ENCODE results near the gene NOD2. TPM values are rescaled to one million over a fixed set of nuclear protein-coding genes. Genes with fewer than 3 reads are reported as not detected.
A peak's percentile ranks its signal among the peaks of the same experiment; 100 is the strongest.

NOD2 gene
- total and polyA plus RNA-seq, 2 of the 13 experiments (the other 11 are each of a cell fraction or from before 2014, with no cell fraction given), result 0.27 to 0.81 TPM

- 0 out of 2 replicates have a peak, but pooled peaks have one; percentile 47 for TF ChIP-seq ZBTB43 (CRISPR knock-in tag; conservative IDR thresholded peaks at IDR 0.05)
- peak; percentile 28; the same call in 1 of the 2 replicates for TF ChIP-seq ZNF609 (CRISPR knock-in tag; IDR thresholded peaks at IDR 0.05; ENCODE audit: borderline replicate concordance)
- TF ChIP-seq TBP (CRISPR knock-in tag; IDR thresholded peaks at IDR 0.05), result no peak
- no peak for TF ChIP-seq MTF2 (CRISPR knock-in tag; IDR thresholded peaks at IDR 0.05; ENCODE audit: borderline replicate concordance)
- TF ChIP-seq SP1 (IDR thresholded peaks at IDR 0.05), result no peak
- 0 out of 2 replicates have a peak, but pooled peaks have one; percentile 37 for TF ChIP-seq SP1 (CRISPR knock-in tag; IDR thresholded peaks at IDR 0.05)
- 0 out of 4 replicates have a peak, but pooled peaks of 1 of the 2 experiments have one; percentile 23 for TF ChIP-seq HMGXB4 (CRISPR knock-in tag; IDR thresholded peaks at IDR 0.05; ENCODE audit: borderline replicate concordance in 1 of 2, low read depth in 1 of 2)
- TF ChIP-seq ZNF619 (CRISPR knock-in tag; IDR thresholded peaks at IDR 0.05), result no peak
- 0 out of 2 replicates have a peak, but pooled peaks have one; percentile 11 for TF ChIP-seq ATF2 (CRISPR knock-in tag; IDR thresholded peaks at IDR 0.05)
- no peak for TF ChIP-seq HNRNPLL (IDR thresholded peaks at IDR 0.05; ENCODE audit: low read depth, low read length, poor library complexity, severe bottlenecking)
- no peak for TF ChIP-seq ZKSCAN5 (CRISPR knock-in tag; IDR thresholded peaks at IDR 0.05)
- no peak for TF ChIP-seq ZC3H4 (CRISPR knock-in tag; IDR thresholded peaks at IDR 0.05; ENCODE audit: borderline replicate concordance)
- TF ChIP-seq NR2F1 (CRISPR knock-in tag; IDR thresholded peaks at IDR 0.05), result no peak
- TF ChIP-seq ZSCAN22 (CRISPR knock-in tag; IDR thresholded peaks at IDR 0.05), result no peak
- no peak for TF ChIP-seq ZIK1 (CRISPR knock-in tag; IDR thresholded peaks at IDR 0.05; ENCODE audit: borderline replicate concordance, low read depth)
- no peak for TF ChIP-seq ZEB1 (IDR thresholded peaks at IDR 0.05; ENCODE audit: insufficient replicate concordance, low read depth)
- TF ChIP-seq KDM5B (CRISPR knock-in tag; IDR thresholded peaks at IDR 0.05; ENCODE audit: borderline replicate concordance), result 0 out of 2 replicates have a peak, but pooled peaks have one; percentile 8
- no peak for TF ChIP-seq RBFOX2 (IDR thresholded peaks at IDR 0.05; ENCODE audit: low read depth, low read length)
These were observed 3.4 kb downstream of the NOD2 start (continued) for GRCh38 chr16:50696575-50697420.

Data from HepG2 (cell line).